GM23338 (cell line): ENCODE measurements around the gene TAS2R13. TPM values are rescaled to one million over a fixed set of nuclear protein-coding genes. Genes with fewer than 3 reads are reported as not detected.

ENCODE experiments used
- ATAC-seq: fragments of 200-7000 bp; cut with Tn5 transposase; 3 replicates; pipeline ENCODE4 v1.9.1; 2020
- DNase-seq: peaks from one replicate; pipeline ENCODE4 v3.0.0-alpha.2; 2015; ENCODE audit warnings: low spot score
- H2AFZ ChIP-seq: fragments of 200-600 bp; sonication (generic); 2 replicates; pipeline ENCODE4 v1.8.0; 2016; ENCODE audit warnings: antibody characterized with exemption, mild to moderate bottlenecking, moderate library complexity
- H3F3A ChIP-seq: fragments of 200-600 bp; sonication (generic); replicated peaks from 2 replicates; pipeline ENCODE4 v1.8.0; 2017; ENCODE audit warnings: antibody characterized with exemption, mixed run types, low read depth
- H3K27ac ChIP-seq: fragments of 200-600 bp; sonication (generic); 2 replicates; pipeline ENCODE4 v1.6.1; 2016; ENCODE audit warnings: low read depth
- H3K27me3 ChIP-seq: fragments of 200-600 bp; sonication (generic); 2 replicates; pipeline ENCODE4 v1.8.0; 2016; ENCODE audit warnings: mild to moderate bottlenecking, mixed run types, moderate library complexity; ENCODE audit not compliant: insufficient read depth
- H3K36me3 ChIP-seq: fragments of 200-600 bp; sonication (generic); 2 replicates; pipeline ENCODE4 v1.8.0; 2016; ENCODE audit warnings: mild to moderate bottlenecking; ENCODE audit not compliant: insufficient read depth
- H3K4me1 ChIP-seq: fragments of 200-600 bp; sonication (generic); 2 replicates; pipeline ENCODE4 v1.8.0; 2016; ENCODE audit warnings: mild to moderate bottlenecking, moderate library complexity; ENCODE audit not compliant: insufficient read depth
- H3K4me2 ChIP-seq: fragments of 200-600 bp; sonication (generic); 2 replicates; pipeline ENCODE4 v1.7.1; 2017; ENCODE audit warnings: mixed run types
- H3K4me3 ChIP-seq: fragments of 200-600 bp; sonication (generic); 2 replicates; pipeline ENCODE4 v1.6.1; 2016; ENCODE audit warnings: mixed run types
- H3K79me2 ChIP-seq: fragments of 200-600 bp; sonication (generic); replicated peaks from 2 replicates; pipeline ENCODE4 v1.8.0; 2017; ENCODE audit warnings: mild to moderate bottlenecking; ENCODE audit not compliant: insufficient read depth
- H3K9me2 ChIP-seq: fragments of 200-600 bp; sonication (generic); 2 replicates; pipeline ENCODE4 v1.8.0; 2017; ENCODE audit not compliant: insufficient read depth
- H4K20me1 ChIP-seq: fragments of 200-600 bp; sonication (generic); replicated peaks from 2 replicates; pipeline ENCODE4 v1.8.0; 2017; ENCODE audit warnings: mild to moderate bottlenecking; ENCODE audit not compliant: insufficient read depth
- H3K27ac Mint-ChIP-seq: 2 replicates; pipeline ENCODE4 v1.8.0; 2020; ENCODE audit warnings: inconsistent platforms, mild to moderate bottlenecking, moderate library complexity, mixed read lengths
- H3K27me3 Mint-ChIP-seq: 3 replicates; pipeline ENCODE4 v1.8.0; 2022; ENCODE audit warnings: low read depth, mild to moderate bottlenecking, moderate library complexity, mixed read lengths, inconsistent platforms; ENCODE audit not compliant: insufficient read depth, poor library complexity
- H3K36me3 Mint-ChIP-seq: 3 replicates; pipeline ENCODE4 v1.8.0; 2021; ENCODE audit warnings: low read depth, mild to moderate bottlenecking, inconsistent platforms, moderate library complexity, mixed read lengths
- H3K4me1 Mint-ChIP-seq: 3 replicates; pipeline ENCODE4 v1.8.0; 2020; ENCODE audit warnings: mild to moderate bottlenecking, inconsistent platforms, mixed read lengths
- H3K4me3 Mint-ChIP-seq: 3 replicates; pipeline ENCODE4 v1.8.0; 2021; ENCODE audit warnings: moderate library complexity, mild to moderate bottlenecking, inconsistent platforms, mixed read lengths
- H3K9me3 Mint-ChIP-seq: 3 replicates; pipeline ENCODE4 v1.8.0; 2020; ENCODE audit warnings: moderate library complexity, mild to moderate bottlenecking, inconsistent platforms, mixed read lengths
- CREB1 ChIP-seq: fragments of 250-450 bp; sonication (Bioruptor Pico); IDR thresholded peaks from 2 replicates; pipeline ENCODE4 v1.5.0; 2020; ENCODE audit warnings: low read depth, mild to moderate bottlenecking, moderate library complexity
- CTCF ChIP-seq, 2 experiments: fragments of 200-600 bp in 1 of 2; sonication (generic) in 1 of 2; conservative IDR thresholded peaks; 2 replicates each; pipeline versions ENCODE4 v1.5.1 to v1.6.1; 2016 to 2017; ENCODE audit warnings: antibody characterized with exemption in 2 of 2, low read depth in 2 of 2, mild to moderate bottlenecking in 2 of 2, moderate library complexity in 1 of 2
- JUNB ChIP-seq: IDR thresholded peaks from one replicate; pipeline ENCODE4 v1.6.1; 2016; ENCODE audit warnings: antibody characterized with exemption; ENCODE audit not compliant: unreplicated experiment
- REST ChIP-seq: IDR thresholded peaks from one replicate; pipeline ENCODE4 v1.6.1; 2018; ENCODE audit warnings: antibody characterized with exemption; ENCODE audit not compliant: unreplicated experiment
- ZNF331 ChIP-seq: fragments of 250-450 bp; sonication (Bioruptor Pico); IDR thresholded peaks from 2 replicates; pipeline ENCODE4 v1.5.0; 2020; ENCODE audit warnings: low read depth, mild to moderate bottlenecking, moderate library complexity
- ZNF462 ChIP-seq: fragments of 250-450 bp; sonication (Bioruptor Pico); IDR thresholded peaks from 2 replicates; pipeline ENCODE4 v1.5.0; 2020; ENCODE audit warnings: mild to moderate bottlenecking, moderate library complexity
- polyA plus RNA-seq: library from polyadenylated mRNA; unstranded; fragments of >200 nt; fragmentation: Nextera tagmentation; extraction: Ambion mirVana; gene quantifications from 2 replicates; pipeline ENCODE4 v1.2.1, GENCODE V29; 2016
- total RNA-seq: library from RNA; depleted of rRNA; stranded (reverse); fragments of >200 nt; shearing (Covaris generic); gene quantifications from 2 replicates; pipeline ENCODE4 v1.2.3, GENCODE V29; 2014

The TAS2R13 gene
- total and polyA plus RNA-seq, 2 experiments from 2014 or later = 3.6 TPM; not detected in 1

- TF ChIP-seq ZNF462 (CRISPR knock-in tag) = no peak
- TF ChIP-seq JUNB = no peak
These were observed 4.7 kb downstream of the TAS2R13 start (continued) for GRCh38 chr12:10904686-10905085.

- no peak overlapping the region for H3K27ac ChIP-seq
- H3F3A ChIP-seq = no peaks in the 10 kb centered on the region
- no peak overlapping the region for H3K4me3 Mint-ChIP-seq
- H3K4me1 ChIP-seq = no peaks in the 10 kb centered on the region
- H3K36me3 Mint-ChIP-seq = peaks cover 25% of the 10 kb centered on the region
- no peak overlapping the region for H3K4me3 ChIP-seq
- no peaks in the 10 kb centered on the region for H4K20me1 ChIP-seq
- no peak for ATAC-seq
- H3K79me2 ChIP-seq = 0 out of 2 replicates have a peak, but pooled peaks cover 3% of the 10 kb centered on the region
- H3K27ac Mint-ChIP-seq = 0 out of 2 replicates have a peak overlapping the region, but pooled peaks have one; percentile 59
- no peak overlapping the region for H2AFZ ChIP-seq
- H3K4me1 Mint-ChIP-seq = no peaks in the 10 kb centered on the region
- peaks cover 22% of the 10 kb centered on the region for H3K9me3 Mint-ChIP-seq
- DNase-seq = no peak
- H3K36me3 ChIP-seq = no peaks in the 10 kb centered on the region
- TF ChIP-seq CREB1 (no peak), CTCF (conservative IDR thresholded peaks at IDR 0.05; ENCODE audit: low read depth in 2 of 2) (peak; percentile 25 to 38; a peak in 3 of 4 replicates), ZNF331 (CRISPR knock-in tag) (no peak), REST (no peak), JUNB (no peak)
- H3K27me3 Mint-ChIP-seq = no peaks in the 10 kb centered on the region
- H3K27me3 ChIP-seq = no peaks in the 10 kb centered on the region
- no peaks in the 10 kb centered on the region; the same call in 1 of the 2 replicates for H3K9me2 ChIP-seq
- H3K4me2 ChIP-seq = no peak overlapping the region
These were observed 7.9 kb downstream of the TAS2R13 start for GRCh38 chr12:10901427-10901826.
